Measurements from ENCODE around the gene SUSD1. TPM values are rescaled to one million over a fixed set of nuclear protein-coding genes. Genes with fewer than 3 reads are reported as not detected.

Gene SUSD1
- polyA plus RNA-seq, 1 of the 3 experiments (the other 2 are of a cell fraction) = 8.2 TPM

DNA sequence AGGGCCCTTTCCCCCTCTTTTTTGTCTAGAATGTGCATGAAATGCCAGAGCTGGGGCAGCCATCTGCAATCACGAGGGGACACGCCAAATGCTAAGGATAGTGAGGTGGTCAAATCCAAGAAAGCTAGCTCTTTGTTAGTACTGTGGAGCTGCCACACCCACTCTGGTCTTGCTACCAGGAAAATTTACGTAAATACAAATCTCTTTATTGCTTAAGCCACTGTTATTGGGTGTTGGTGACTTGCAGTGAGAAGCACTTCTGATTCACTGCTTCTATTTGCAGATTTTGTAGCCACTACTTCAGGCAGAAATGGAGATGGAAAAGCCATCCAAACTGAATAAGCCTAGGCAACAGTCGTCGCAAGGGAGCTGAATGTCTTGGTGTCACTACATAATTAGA lies 25.6 kb upstream of the SUSD1 start:
- no peaks in the 10 kb centered on the region for H3K79me2 ChIP-seq (ENCODE audit: insufficient read depth)
- no peaks in the 10 kb centered on the region for H3K9me2 ChIP-seq
- H3K4me3 ChIP-seq (ENCODE audit: low read depth in 2 of 2, low read length in 1 of 2) = no peak overlapping the region
- POLR2A ChIA-PET = no interaction called here
- no peaks in the 10 kb centered on the region for H3K27me3 ChIP-seq (ENCODE audit: insufficient read depth)
- no peak overlapping the region for H2AFZ ChIP-seq (ENCODE audit: low read depth)
- no peaks in the 10 kb centered on the region for H3K4me1 ChIP-seq (ENCODE audit: control insufficient read depth in 1 of 2, insufficient read depth in 2 of 2, low read depth in 1 of 2, low read length in 1 of 2)
- TF ChIP-seq RXRA (IDR thresholded peaks at IDR 0.05; ENCODE audit: borderline replicate concordance, low read depth) = no peak
- no peak for TF ChIP-seq TAF1 (IDR thresholded peaks at IDR 0.05; ENCODE audit: borderline replicate concordance, low read depth, low read length)
- TF ChIP-seq, protein P1, sequence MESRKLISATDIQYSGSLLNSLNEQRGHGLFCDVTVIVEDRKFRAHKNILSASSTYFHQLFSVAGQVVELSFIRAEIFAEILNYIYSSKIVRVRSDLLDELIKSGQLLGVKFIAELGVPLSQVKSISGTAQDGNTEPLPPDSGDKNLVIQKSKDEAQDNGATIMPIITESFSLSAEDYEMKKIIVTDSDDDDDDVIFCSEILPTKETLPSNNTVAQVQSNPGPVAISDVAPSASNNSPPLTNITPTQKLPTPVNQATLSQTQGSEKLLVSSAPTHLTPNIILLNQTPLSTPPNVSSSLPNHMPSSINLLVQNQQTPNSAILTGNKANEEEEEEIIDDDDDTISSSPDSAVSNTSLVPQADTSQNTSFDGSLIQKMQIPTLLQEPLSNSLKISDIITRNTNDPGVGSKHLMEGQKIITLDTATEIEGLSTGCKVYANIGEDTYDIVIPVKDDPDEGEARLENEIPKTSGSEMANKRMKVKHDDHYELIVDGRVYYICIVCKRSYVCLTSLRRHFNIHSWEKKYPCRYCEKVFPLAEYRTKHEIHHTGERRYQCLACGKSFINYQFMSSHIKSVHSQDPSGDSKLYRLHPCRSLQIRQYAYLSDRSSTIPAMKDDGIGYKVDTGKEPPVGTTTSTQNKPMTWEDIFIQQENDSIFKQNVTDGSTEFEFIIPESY (IDR thresholded peaks at IDR 0.05; ENCODE audit: borderline replicate concordance, low read depth) = no peak
- no peak for TF ChIP-seq RCOR1 (IDR thresholded peaks at IDR 0.05; ENCODE audit: low read length)
- CTCF ChIA-PET = no interaction called here
- no peaks in the 10 kb centered on the region for H4K20me1 ChIP-seq (ENCODE audit: insufficient read depth)
- no peak overlapping the region for H3K27ac ChIP-seq (ENCODE audit: low read depth in 2 of 2, low read length in 1 of 2)
- DNase-seq = no peak
- peaks cover 8% of the 10 kb centered on the region for H3F3A ChIP-seq (replicated peaks; ENCODE audit: insufficient read depth)
- H3K9ac ChIP-seq = no peak overlapping the region
- 91% methylated on average over 4 of the region's 5 CpGs for WGBS (ENCODE audit: low lambda C conversion rate)
- H3K9me3 ChIP-seq = 0 out of 2 replicates have a peak, but pooled peaks cover 3% of the 10 kb centered on the region
- no peak overlapping the region for H3K4me2 ChIP-seq
- H3K36me3 ChIP-seq (replicated peaks in 1 of 2; ENCODE audit: control insufficient read depth in 1 of 2, insufficient read depth in 2 of 2, low read length in 1 of 2) = peaks cover 0 to 24% of the 10 kb centered on the region in 2 experiments

DNA sequence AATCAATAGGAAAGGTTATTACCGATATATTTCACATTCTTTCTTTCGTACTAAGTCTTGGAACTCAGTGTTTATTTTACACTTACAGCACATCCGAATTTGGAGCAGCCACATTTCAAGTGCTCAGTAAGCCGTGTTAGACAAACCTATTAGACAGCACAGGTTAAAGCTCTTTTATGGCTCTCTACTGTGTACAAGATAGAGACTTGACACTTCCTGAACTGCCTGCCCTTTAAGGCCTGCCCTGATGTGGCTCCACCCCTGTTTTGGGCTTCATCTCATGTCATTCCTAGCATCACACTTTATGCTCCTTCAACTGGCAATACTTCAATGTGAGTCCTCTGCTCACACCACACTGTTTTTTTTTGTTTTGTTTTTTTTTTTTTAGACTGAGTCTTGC lies 23.5 kb upstream of the SUSD1 start:
- Histone ChIP-seq H3K27ac (ENCODE audit: low read depth in 2 of 2, low read length in 1 of 2) (no peak overlapping the region), H3K27me3 (ENCODE audit: insufficient read depth) (no peaks in the 10 kb centered on the region), H3K9ac (no peak overlapping the region), H3K79me2 (ENCODE audit: insufficient read depth) (no peaks in the 10 kb centered on the region), H3K9me2 (no peaks in the 10 kb centered on the region), H3F3A (replicated peaks; ENCODE audit: insufficient read depth) (no peaks in the 10 kb centered on the region), H3K36me3 (replicated peaks in 1 of 2; ENCODE audit: control insufficient read depth in 1 of 2, insufficient read depth in 2 of 2, low read length in 1 of 2) (peaks cover 0 to 7% of the 10 kb centered on the region in 2 experiments), H4K20me1 (ENCODE audit: insufficient read depth) (no peaks in the 10 kb centered on the region), H2AFZ (ENCODE audit: low read depth) (no peak overlapping the region), H3K4me3 (ENCODE audit: low read depth in 2 of 2, low read length in 1 of 2) (no peak overlapping the region), H3K9me3 (no peaks in the 10 kb centered on the region), H3K4me1 (ENCODE audit: control insufficient read depth in 1 of 2, insufficient read depth in 2 of 2, low read depth in 1 of 2, low read length in 1 of 2) (no peaks in the 10 kb centered on the region), H3K4me2 (no peak overlapping the region)
- TF ChIP-seq NRF1 (IDR thresholded peaks at IDR 0.05; ENCODE audit: low read depth, low read length) = no peak
- no peak for TF ChIP-seq SMC3 (IDR thresholded peaks at IDR 0.05; ENCODE audit: low read depth, low read length)
- no peak for TF ChIP-seq MEF2A (IDR thresholded peaks at IDR 0.05; ENCODE audit: borderline replicate concordance, low read depth)
- TF ChIP-seq TCF12 (IDR thresholded peaks at IDR 0.05) = no peak
- no peak for TF ChIP-seq SIN3A (IDR thresholded peaks at IDR 0.05; ENCODE audit: borderline replicate concordance, low read depth, low read length)
- POLR2A ChIA-PET = no interaction called here
- CTCF ChIA-PET = no interaction called here
- WGBS (ENCODE audit: low lambda C conversion rate) = 88% methylated on average over 4 of the region's 4 CpGs
- no peak for DNase-seq

DNA sequence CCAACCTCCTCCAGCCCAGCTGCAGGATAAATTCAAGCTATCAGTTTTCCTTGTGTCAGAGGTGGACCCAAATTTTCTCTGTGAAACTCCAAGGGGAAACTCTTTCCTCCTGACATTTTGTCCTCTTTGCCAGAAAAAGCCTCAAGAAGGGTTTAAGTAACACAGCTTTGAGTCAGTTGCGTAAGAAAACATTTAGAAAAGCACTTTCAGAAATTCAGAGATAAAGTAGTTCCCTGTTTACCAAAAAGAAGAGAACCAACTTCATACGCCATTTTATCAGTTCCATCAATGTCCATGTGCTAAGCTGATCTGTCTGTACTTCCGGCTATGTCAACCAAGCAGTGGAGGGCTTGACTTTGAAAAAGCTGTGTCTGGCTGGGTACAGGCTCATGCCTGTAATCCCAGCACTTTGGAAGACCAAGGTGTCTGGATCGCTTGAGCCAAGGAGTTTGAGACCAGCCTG lies 19.9 kb upstream of the SUSD1 start:
- Histone ChIP-seq H3K27me3 (ENCODE audit: insufficient read depth) (no peaks in the 10 kb centered on the region), H3F3A (replicated peaks; ENCODE audit: insufficient read depth) (no peaks in the 10 kb centered on the region), H3K79me2 (ENCODE audit: insufficient read depth) (no peaks in the 10 kb centered on the region), H2AFZ (ENCODE audit: low read depth) (no peak overlapping the region), H3K36me3 (replicated peaks in 1 of 2; ENCODE audit: control insufficient read depth in 1 of 2, insufficient read depth in 2 of 2, low read length in 1 of 2) (no peaks in the 10 kb centered on the region), H3K27ac (ENCODE audit: low read depth in 2 of 2, low read length in 1 of 2) (no peak overlapping the region), H4K20me1 (ENCODE audit: insufficient read depth) (no peaks in the 10 kb centered on the region), H3K9ac (no peak overlapping the region), H3K9me3 (no peaks in the 10 kb centered on the region), H3K4me1 (ENCODE audit: control insufficient read depth in 1 of 2, insufficient read depth in 2 of 2, low read depth in 1 of 2, low read length in 1 of 2) (no peaks in the 10 kb centered on the region), H3K9me2 (no peaks in the 10 kb centered on the region), H3K4me2 (no peak overlapping the region), H3K4me3 (ENCODE audit: low read depth in 2 of 2, low read length in 1 of 2) (no peak overlapping the region)
- ChIA-PET POLR2A (no interaction called here), CTCF (no interaction called here)
- 87% methylated on average over 4 of the region's 4 CpGs for WGBS (ENCODE audit: low lambda C conversion rate)
- no peak for DNase-seq
- TF ChIP-seq, protein P2, sequence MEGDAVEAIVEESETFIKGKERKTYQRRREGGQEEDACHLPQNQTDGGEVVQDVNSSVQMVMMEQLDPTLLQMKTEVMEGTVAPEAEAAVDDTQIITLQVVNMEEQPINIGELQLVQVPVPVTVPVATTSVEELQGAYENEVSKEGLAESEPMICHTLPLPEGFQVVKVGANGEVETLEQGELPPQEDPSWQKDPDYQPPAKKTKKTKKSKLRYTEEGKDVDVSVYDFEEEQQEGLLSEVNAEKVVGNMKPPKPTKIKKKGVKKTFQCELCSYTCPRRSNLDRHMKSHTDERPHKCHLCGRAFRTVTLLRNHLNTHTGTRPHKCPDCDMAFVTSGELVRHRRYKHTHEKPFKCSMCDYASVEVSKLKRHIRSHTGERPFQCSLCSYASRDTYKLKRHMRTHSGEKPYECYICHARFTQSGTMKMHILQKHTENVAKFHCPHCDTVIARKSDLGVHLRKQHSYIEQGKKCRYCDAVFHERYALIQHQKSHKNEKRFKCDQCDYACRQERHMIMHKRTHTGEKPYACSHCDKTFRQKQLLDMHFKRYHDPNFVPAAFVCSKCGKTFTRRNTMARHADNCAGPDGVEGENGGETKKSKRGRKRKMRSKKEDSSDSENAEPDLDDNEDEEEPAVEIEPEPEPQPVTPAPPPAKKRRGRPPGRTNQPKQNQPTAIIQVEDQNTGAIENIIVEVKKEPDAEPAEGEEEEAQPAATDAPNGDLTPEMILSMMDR (IDR thresholded peaks at IDR 0.05) = no peak
- TF ChIP-seq SIN3A (IDR thresholded peaks at IDR 0.05; ENCODE audit: borderline replicate concordance, low read depth, low read length) (no peak), RXRA (IDR thresholded peaks at IDR 0.05; ENCODE audit: borderline replicate concordance, low read depth) (no peak), TCF12 (IDR thresholded peaks at IDR 0.05) (no peak), TEAD4 (IDR thresholded peaks at IDR 0.05; ENCODE audit: borderline replicate concordance, insufficient read depth) (no peak), JUND (IDR thresholded peaks at IDR 0.05) (no peak), POLR2AphosphoS5 (IDR thresholded peaks at IDR 0.05; ENCODE audit: low read depth, low read length) (no peak), SMC3 (IDR thresholded peaks at IDR 0.05; ENCODE audit: low read depth, low read length) (no peak), RCOR1 (IDR thresholded peaks at IDR 0.05; ENCODE audit: low read length) (no peak), RFX5 (IDR thresholded peaks at IDR 0.05; ENCODE audit: low read length) (no peak), CHD2 (IDR thresholded peaks at IDR 0.05; ENCODE audit: low read length, partially characterized antibody) (no peak), ELF1 (IDR thresholded peaks at IDR 0.05) (no peak)
- TF ChIP-seq, protein P3, sequence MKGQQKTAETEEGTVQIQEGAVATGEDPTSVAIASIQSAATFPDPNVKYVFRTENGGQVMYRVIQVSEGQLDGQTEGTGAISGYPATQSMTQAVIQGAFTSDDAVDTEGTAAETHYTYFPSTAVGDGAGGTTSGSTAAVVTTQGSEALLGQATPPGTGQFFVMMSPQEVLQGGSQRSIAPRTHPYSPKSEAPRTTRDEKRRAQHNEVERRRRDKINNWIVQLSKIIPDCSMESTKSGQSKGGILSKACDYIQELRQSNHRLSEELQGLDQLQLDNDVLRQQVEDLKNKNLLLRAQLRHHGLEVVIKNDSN (IDR thresholded peaks at IDR 0.05; ENCODE audit: borderline replicate concordance, low read depth) = no peak

All from SK-N-SH (cell line).